GM10266 (cell line): ENCODE measurements around the gene STXBP4.

Source experiments
- DNase-seq: peaks from one replicate; pipeline ENCODE4 v3.0.0; 2012; ENCODE audit errors: extremely low spot score
- CTCF ChIP-seq: IDR thresholded peaks from 2 replicates; pipeline ENCODE4 v1.5.1; 2012; ENCODE audit warnings: mild to moderate bottlenecking, low read depth; ENCODE audit not compliant: control insufficient read depth, insufficient read depth; ENCODE audit errors: missing control alignments

Gene STXBP4

GRCh38 chr17:55038291-55038690, 69.7 kb downstream of the STXBP4 start:
- TF ChIP-seq CTCF: no peak
- no peak for DNase-seq

- DNase-seq: no peak
- no peak for TF ChIP-seq CTCF
Observed at GRCh38 chr17:55040611-55041010, 72.0 kb downstream of the STXBP4 start.

GRCh38 chr17:55053855-55054254, 85.3 kb downstream of the STXBP4 start:
- no peak for DNase-seq
- peak; percentile 23 for TF ChIP-seq CTCF

- no peak for TF ChIP-seq CTCF
- no peak for DNase-seq
Observed at GRCh38 chr17:55054429-55054828, 85.9 kb downstream of the STXBP4 start.

GRCh38 chr17:55056526-55056925, 88.0 kb downstream of the STXBP4 start:
- no peak for DNase-seq
- no peak for TF ChIP-seq CTCF

- DNase-seq: no peak
- no peak for TF ChIP-seq CTCF
Observed at GRCh38 chr17:55057184-55057583, 88.6 kb downstream of the STXBP4 start.

GRCh38 chr17:55059724-55060123, 91.2 kb downstream of the STXBP4 start:
- no peak for DNase-seq
- TF ChIP-seq CTCF: no peak
